Activated naive CD4-positive, alpha-beta T cell treated with anti-CD3 and anti-CD28 coated beads, Interleukin-2, amount 50 U/mL, for 24 hours (primary cell): ENCODE data around the gene MITD1.
"Not testable (repeated sequence)": the region's sequence is repeated elsewhere in the genome, so short reads cannot be mapped to it uniquely, and the experiment has no call there.

ENCODE experiments used
- H3K27ac Mint-ChIP-seq: one replicate; pipeline ENCODE4 v1.8.0; 2021; ENCODE audit warnings: mild to moderate bottlenecking, mixed read lengths
- H3K27me3 Mint-ChIP-seq: one replicate; pipeline ENCODE4 v1.8.0; 2021; ENCODE audit warnings: mixed read lengths
- H3K36me3 Mint-ChIP-seq: one replicate; pipeline ENCODE4 v1.8.0; 2021; ENCODE audit warnings: mixed read lengths
- H3K4me1 Mint-ChIP-seq: one replicate; pipeline ENCODE4 v1.8.0; 2021; ENCODE audit warnings: mixed read lengths
- H3K4me3 Mint-ChIP-seq: one replicate; pipeline ENCODE4 v1.8.0; 2021; ENCODE audit warnings: mild to moderate bottlenecking, mixed read lengths
- H3K9me3 Mint-ChIP-seq: one replicate; pipeline ENCODE4 v1.8.0; 2021; ENCODE audit warnings: mixed read lengths

Gene MITD1

DNA sequence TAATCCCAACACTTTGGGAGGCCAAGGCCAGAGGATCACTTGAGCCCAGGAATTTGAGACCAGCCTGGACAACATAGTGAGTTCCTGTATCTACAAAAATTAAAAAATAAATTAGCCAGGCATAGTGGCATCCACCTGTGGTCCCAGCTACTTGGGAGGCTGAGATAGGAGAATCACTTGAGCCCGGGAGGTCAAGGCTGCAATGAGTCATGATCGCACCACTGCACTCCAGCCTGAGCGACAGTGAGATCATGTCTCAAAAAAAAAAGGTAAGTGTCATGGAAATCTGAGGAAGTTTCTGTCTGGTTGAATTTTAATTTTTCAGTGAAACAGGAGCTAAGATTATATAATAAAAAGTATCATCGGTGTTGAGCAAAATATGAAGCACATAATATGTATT, 41.9 kb downstream of the MITD1 start:
- H3K4me1 Mint-ChIP-seq: peaks cover 18% of the 10 kb centered on the region
- no peak overlapping the region for H3K27ac Mint-ChIP-seq
- H3K36me3 Mint-ChIP-seq: peaks cover 16% of the 10 kb centered on the region
- no peak overlapping the region for H3K4me3 Mint-ChIP-seq
- peaks cover 7% of the 10 kb centered on the region for H3K9me3 Mint-ChIP-seq
- no peaks in the 10 kb centered on the region for H3K27me3 Mint-ChIP-seq

GRCh38 chr2:99135044-99135556, 45.8 kb downstream of the MITD1 start:
- H3K27me3 Mint-ChIP-seq, H3K27ac Mint-ChIP-seq, H3K4me3 Mint-ChIP-seq: not testable (repeated sequence)
- peaks cover 27% of the 10 kb centered on the region for H3K36me3 Mint-ChIP-seq
- H3K4me1 Mint-ChIP-seq: peaks cover 11% of the 10 kb centered on the region
- peaks cover 25% of the 10 kb centered on the region for H3K9me3 Mint-ChIP-seq

DNA sequence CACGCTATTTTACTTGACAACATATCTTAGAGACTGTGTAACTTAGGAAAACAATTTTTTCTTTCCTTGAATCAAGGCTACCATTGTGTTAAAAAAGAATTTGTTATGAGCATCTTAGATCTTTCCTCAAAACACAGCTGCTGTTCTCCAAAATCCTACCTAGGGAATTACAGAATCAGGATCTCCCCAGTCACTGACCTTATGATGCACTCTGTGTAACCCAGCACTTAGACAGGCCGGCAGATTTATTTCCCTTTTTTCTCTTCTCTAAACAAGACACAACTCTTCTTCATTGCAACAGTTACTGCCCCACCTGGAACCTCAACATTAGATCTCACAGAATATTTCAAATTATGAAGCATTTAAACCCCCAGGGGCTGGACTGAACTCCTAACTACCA, 52.9 kb downstream of the MITD1 start:
- H3K27me3 Mint-ChIP-seq: no peaks in the 10 kb centered on the region
- H3K36me3 Mint-ChIP-seq: peaks cover 54% of the 10 kb centered on the region
- H3K9me3 Mint-ChIP-seq: peaks cover 59% of the 10 kb centered on the region
- H3K4me1 Mint-ChIP-seq: no peaks in the 10 kb centered on the region
- H3K4me3 Mint-ChIP-seq: no peak overlapping the region
- H3K27ac Mint-ChIP-seq: no peak overlapping the region
